GM19397 (cell line): Measurements from ENCODE around the gene CCDC102B.
"Not testable (repeated sequence)": the region's sequence is repeated elsewhere in the genome, so short reads cannot be mapped to it uniquely, and the experiment has no call there.

Source experiments
- ATAC-seq: cut with Tn5 transposase; IDR thresholded peaks from one replicate; pipeline ENCODE4 v1.9.1; 2021; ENCODE audit warnings: mild to moderate bottlenecking, moderate library complexity; ENCODE audit not compliant: unreplicated experiment

The CCDC102B gene

DNA sequence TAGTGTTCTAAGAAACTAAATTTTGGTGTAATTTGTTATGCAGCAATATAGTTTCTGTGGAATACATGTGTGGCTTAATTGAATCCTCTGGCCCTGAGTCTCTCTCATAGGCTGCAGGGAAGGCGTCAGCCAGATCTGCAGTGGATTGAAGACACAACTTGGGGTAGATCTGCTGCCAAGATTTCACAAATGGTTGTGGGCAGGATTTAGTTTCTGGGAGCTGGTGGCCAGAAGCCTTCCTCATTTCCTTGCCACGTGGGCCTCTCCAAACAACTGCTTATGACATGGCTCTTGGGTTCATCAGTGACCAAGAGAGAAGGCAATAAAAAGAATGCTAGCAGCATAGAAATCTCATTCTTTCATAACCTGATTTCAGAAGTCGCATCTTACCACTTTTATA, 28.2 kb downstream of the CCDC102B start:
- no peak for ATAC-seq

DNA sequence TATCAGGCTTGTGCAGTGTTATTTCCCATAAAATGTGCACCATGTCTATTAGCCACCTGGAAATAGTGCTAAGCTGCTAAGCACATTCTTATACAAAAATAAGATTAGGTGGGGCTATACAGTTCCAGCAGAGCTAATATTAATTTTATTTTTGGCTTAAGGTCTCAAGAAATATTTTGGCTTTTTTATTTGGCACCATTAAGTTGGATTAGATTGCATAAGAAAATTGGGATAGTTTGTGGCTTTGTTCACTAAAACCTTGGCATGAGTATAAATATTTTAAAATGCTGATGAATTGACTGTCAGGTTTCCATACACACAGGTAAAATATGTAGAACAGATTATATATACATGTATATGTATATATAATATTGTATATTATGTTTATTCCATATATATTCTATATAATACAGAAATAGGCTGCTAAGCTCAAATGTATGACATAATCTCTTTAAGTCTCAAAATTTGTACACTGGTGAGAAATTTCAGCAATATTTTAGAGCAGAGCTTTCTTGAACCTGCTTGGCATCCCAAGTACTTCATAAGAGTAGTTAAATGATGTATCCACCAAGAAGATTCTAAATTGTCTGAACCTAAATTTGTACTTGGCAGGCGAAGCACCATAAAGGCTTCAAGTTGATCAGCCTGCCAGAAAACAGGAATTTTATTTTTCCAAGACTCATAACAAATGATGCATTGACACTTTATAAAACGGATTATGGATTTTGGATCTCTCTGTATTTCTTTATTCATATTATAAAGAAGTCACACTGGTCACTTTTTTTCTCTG, 32.6 kb downstream of the CCDC102B start:
- ATAC-seq, result no peak

DNA sequence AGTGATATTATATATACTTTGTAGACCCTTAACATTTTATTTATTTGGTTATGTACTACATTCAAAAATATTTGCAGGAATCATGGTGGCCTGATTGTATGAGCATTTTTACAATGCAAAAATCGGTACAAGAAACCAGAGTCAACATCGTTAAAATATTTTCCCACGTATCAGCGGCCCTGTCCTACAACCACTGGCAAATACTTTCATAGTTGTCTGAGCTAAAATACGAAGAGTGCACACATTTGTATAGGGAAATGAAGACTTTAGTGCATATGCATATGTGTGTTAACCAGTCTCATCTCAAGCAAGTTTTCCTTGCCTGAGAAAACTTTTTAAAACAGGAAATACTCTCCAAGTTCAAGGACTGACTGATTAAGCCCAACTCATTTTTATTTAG, 35.9 kb downstream of the CCDC102B start:
- no peak for ATAC-seq

DNA sequence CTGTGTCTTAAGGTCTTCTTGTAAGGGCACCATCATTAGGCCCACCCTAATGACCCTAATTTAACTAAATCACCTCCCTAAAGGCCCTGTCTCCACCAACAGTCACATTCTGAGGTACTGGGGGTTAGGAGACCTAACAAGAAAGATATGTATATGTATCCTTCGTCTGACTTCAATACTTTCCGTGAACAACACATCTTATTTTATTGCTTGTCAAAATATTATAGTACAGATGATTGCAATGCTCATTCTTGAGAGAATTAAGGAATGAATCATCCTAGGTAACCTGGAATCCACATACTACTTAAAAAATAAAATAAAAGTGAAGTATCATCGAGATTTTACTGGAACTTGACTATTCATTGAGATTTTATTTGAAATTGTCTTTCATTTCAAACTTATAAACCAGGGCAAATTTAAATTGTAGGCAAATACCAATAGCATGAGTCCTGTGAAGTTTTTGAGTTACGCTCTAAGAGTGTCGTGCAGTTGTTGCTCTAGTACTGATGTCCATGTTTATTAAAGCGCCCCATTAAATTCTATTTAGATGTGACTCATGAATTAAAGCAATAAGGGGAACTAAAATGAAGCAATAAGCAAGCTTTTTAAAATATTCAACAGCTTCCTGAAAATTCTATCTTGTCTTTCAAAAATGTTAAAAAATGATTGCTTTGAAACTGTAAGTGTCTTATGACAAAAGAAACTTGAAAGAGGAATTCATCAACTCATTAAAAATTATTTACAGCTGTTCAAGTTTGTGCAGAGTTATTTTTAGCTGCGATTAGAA, 40.0 kb downstream of the CCDC102B start:
- no peak for ATAC-seq

DNA sequence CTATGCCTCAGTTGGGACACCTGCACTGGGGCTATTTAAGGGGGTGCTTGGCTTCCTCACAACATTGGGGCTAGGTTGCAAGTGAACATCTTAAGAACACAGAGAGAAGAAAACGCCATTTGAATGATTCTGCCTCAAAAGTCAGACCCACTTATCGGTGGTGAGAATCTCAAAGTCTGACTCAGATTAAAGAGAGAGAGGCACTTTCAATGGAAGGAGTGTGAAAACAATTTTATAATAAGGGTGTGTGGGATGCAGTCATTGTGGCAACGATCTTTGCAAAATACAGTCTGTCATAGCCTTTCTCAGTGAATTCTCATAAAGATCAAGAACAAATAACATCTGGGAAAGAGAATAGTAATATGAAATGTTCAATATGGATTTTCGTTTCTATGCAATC, 41.8 kb downstream of the CCDC102B start:
- ATAC-seq, result no peak

DNA sequence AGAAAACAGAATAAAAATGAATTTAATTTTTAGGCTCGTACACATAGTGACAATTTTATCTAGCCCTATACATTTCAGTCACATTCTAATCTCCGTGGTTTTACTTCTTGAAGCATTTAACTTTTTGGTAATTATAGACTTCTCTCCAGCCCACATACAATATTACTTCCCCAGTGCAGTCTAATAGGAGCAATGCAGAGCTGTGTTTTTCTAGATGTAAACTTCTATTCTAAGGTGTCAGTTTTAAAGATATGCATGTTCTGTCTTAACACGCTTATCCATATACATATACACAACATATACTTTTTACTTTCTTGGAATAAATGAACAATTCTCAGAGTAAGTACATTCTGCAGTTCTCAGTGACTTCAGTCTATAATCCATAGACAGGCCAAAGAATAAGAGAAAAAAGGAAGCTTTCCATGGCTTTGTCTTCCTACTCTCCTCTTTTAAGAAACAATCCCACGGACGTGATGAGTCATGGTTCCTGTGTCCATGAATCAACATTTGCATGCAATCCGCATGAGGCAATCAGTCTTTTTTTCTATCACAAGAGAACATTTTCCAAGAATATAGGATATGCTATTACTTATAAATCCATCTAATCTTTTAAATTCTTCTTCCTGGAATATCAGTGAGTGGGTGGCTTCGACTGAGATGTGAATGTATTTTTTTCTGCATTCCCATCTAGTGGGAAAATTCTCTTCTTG, 42.8 kb downstream of the CCDC102B start:
- no peak for ATAC-seq

DNA sequence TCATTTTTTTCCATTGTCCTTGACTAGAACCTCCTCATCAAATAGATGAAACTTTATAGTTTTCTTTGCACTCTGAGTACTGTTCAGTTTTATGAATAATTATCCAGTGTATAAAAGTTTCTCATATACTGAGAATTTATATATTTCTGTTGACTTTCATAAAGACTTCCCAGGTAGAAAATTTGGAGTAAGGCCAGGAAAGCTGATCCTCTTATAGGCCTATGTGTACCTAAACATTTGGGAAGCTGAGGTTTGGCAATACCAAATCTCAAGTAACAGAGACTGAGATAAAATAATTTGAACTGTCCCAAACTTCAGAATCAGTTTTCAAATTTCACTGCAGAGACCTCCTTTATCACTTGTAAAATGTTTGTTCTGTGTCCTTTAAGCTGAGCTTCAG, 43.4 kb downstream of the CCDC102B start:
- no peak for ATAC-seq

DNA sequence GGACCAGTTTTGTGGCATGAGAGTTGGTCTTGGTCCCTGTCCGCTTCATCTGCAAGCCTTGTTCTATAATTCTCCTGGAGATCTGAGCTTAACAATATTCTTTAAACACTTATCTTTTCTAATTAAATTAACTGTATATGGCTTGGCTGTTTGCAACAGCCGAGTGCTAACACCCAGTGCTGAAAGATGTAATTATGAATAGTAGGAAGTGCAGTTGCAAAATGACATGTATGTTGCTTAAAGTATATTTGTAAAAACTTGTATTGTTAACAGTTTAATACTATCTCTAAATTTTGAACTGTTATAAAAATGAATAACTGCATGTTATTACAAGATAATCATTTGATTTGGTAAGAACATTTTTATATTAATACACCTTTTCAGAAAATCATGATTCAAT, 45.1 kb downstream of the CCDC102B start:
- no peak for ATAC-seq

DNA sequence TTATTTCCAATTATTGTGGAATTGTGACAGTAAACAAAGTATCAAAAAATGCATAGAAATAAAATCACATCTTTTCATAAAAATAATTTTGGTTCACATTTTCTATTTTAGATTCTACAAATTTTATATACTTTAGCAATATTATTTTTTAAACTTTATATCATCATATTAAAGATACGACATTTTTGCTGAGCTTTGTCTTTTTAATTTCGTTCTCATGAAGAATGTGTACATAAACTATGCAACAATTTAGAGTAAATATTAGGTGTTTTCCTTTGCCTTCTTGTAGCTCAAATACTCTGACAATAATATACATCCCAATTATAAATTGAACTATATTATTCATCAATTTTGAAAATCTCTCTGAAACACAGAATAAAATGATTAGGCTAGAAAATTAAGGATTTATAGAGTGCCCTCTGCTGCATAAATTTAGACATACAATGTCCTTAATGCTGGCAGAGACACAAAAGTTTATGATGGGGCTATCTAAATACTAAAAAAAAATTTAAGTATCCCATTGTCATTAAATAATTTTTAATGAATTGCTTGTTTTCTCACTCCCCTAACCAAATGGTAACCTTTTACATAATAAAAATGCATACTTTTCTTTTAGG, 45.7 kb downstream of the CCDC102B start:
- ATAC-seq, result no peak

DNA sequence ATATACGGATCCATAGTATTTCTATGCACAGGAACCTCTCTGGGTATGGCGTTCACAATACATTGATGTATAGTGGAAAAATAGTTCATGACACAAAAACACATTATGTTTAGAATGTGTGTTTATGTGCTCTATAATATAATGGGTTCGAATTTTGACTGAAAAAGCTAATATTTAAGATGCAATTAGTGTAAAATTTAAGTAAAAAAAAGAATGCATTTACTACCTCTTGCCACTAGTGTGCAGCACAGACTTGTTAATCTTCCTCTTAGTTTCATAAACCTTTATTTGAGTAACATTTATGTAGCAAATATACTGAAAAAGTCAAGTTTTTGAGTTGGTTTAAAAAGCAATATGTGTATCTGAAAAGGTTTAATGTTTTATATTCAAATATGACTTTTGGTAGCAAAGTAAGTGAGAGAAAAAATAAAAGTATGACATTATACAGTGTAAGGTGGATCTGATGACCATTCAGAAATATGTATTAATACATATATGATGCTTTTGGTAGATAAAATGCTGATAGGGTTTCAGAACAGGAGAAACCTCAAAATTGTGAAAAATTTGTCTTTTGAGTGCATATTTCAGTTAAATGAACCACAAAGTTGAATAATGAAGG, 49.4 kb downstream of the CCDC102B start:
- ATAC-seq, result no peak

DNA sequence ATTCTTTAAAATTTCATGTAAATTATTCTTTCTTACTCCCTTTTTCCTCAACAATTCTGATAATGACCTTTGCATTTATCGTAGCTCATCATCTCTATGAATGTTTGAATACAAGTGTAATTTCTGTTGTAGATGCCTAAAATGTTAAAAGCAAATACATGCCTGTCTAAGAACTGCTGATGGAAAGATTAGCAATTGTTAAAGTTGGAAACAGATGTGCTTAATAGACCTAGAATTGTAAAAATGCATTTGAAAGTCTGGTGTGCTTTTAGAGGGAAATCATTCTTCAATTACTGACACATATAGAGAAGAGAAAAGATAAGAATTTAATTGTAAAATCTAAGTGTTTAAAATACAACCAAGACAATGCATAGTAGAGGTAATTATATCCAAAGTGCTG, 50.4 kb downstream of the CCDC102B start:
- ATAC-seq, result no peak

DNA sequence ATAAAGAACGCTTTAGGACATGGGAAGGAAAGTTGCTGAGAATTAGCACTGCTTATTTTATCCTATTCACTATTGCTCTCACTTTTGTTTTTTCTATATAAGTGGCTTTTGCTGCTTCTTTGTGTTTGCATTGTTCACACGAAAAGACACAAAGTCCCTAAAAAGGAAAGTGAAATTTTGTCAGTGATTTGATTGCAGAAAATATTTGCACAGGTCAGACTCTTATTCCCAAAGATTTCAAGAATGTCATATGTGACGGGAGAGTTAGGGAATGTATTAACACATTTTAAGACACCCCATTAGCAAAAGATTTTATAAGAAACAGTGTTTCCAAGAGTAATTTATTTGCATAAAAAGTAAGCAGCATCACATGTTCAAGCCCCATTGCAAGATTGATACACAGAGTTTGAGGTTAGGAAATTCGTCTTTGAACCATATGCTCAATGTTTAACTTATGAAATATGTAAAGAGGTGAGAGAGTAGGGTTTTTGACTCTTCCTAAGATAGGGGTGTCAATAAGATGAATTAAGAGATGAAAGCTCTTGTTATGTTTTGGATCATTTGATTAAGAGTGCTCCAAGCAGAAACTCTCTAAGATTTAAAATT, 57.0 kb downstream of the CCDC102B start:
- ATAC-seq, result no peak

DNA sequence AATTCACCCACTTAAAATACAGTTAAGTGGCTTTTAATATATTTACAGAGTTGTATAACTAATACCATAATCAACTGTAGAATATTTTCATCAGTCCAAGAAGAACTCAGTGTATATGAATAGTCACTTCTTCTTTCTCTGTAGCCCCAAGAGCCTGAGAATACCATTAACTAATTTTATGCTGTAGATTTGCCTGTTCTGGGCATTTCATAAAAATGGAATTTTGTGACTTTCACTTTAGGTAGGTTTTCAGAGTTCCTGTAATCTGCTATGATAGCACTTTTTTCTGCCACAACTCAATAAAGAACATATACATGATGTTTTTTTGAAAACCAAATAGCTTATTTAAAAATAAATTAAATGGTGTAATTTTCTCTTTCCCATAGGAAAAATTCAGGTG, 57.6 kb downstream of the CCDC102B start:
- ATAC-seq, result no peak

DNA sequence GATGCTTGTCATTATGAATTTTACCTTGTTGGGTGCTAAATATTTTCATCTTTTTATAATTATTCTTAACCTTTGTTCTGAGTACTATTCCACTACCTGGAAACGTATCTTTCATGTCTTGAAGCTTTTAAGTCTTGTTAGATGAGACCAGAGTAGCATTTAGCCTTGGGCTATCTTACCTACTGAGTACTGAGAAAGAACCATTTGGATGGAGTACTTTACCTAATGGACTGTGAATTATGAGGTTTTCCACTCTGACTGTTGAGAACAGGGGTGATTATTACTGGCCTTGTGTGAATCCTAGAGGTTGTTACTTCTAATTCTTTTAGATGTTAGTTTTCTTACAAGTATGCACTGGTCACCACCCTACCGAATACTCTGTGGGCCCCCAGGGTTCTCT, 63.5 kb downstream of the CCDC102B start:
- no peak for ATAC-seq

DNA sequence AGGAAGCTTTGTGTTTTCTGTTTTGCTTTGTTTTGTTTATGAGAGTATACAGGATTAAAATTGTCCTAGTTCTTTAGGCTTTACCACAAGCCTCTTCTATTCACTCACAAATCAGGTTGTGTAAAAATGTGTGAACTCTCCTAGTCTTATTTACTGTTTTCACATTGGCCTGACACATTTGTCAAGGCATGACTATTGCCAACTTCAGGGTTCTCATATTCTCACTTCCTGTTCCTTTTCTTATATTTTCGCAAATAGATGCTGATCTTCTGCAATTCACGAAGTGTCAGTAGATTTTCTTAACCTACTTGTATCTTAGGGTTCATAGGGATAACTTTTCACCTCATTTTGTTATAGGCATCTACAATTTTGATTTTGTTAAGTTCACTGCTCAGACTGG, 67.1 kb downstream of the CCDC102B start:
- no peak for ATAC-seq

DNA sequence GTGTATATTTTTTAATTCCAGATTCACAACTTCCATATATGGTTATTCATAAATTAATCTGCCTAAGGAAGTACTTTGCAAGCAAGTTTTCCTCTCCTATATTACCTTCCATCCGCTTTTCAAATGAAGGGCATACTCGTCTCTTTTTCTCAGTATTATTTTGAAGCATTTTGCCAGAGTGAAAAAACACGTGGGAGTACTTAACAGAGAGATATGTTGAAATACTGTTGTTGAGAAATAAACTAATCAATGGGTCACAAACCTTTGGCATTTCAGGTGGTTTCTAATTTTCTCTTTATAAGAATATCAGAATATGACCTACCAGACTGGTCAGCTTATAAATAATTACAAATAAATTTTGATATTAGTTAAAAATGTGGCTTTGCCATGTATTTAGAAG, 67.6 kb downstream of the CCDC102B start:
- ATAC-seq, result no peak

DNA sequence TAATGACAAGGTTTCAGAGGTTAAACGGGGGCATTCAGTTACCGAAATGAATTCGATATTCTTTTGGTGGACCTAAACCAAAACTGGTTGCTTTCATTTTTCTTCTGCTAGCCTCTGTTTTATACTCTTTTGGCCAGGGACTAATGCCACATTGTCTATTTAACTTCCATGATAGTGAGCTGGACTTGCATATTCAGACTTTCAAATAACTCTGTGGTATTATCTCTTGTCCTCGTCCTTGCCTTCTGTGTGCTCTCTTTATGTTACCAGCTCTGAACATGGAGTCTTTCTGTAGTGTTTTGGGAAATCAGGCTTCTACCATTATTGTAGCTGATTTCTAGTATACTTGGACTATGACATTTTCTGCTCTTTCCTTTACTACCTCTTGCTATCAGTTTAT, 75.1 kb downstream of the CCDC102B start:
- no peak for ATAC-seq

DNA sequence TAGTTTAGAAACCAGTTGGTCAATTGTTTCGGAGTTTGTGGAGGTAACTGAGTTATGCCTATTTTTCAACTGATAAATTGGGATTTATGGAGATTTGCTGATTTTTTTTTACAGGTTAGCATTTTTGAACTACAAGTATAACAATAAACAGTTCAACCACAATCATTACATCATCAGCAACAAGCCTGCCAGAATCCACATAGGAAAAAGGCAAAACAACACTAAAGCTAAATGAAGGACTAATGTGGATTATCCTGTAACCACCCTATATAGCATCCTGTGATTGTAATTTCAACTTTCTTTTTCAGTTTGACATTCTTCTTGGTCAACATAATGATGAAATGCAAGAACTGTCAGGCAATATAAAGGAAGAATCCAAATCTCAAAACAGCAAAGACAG, 76.5 kb downstream of the CCDC102B start:
- ATAC-seq, result no peak

DNA sequence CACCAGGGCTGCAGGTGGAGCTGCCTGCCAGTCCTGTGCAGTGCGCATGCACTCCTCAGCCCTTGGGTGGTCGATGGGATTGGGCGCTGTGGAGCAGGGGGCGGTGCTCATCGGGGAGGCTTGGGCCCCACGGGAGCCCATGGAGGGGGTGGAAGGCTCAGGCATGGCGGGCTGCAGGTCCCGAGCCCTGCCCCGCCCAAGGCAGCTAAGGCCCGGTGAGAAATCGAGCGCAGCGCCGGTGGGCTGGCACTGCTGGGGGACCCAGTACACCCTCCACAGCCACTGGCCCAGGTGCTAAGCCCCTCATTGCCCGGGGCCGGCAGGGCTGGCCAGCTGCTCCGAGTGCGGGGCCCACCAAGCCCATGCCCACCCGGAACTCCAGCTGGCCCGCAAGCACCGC, 82.1 kb downstream of the CCDC102B start:
- ATAC-seq, result not testable (repeated sequence)

DNA sequence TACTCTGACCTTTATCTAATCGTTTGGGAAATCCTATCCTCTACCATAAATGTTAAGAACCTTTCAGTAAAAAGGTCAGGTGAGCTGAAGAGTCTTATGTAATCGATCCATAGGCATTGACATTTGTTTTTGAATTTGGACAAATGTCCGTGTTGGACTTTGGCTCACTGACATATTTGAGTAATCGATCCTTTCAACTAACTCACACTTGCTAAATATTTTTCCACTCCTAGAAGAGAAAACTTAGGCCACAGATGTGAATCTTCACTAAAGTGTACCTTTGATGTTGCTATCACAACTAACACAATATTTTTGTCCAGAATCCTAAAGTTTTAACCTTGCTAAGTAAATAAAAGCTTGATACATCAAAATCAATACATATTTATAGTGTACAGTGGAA, 89.5 kb downstream of the CCDC102B start:
- ATAC-seq, result no peak

DNA sequence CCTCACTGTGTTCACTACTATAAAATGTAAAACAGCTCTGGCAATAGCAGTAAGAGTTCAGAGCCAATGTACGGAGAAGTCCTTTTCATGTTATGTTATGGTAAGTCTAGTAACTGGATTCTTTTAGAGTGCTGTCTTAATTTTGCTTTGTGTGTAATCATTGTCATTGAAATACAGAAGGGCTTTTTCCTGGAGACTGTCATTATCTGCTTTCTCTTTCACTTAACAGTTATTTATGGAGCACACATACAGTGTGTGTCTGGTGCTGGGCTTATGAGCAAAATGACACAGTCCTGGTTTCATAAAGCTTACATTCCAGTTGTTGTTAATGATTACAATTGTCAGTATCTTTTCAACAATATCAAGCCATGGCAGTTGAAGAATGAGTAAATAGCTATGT, 95.5 kb downstream of the CCDC102B start:
- ATAC-seq, result no peak
